Testis (tissue), 3 donors: ENCODE results near the gene FAF1. TPM values are rescaled to one million over a fixed set of nuclear protein-coding genes. Genes with fewer than 3 reads are reported as not detected.

Experiments used
- DNase-seq: peaks from one replicate; pipeline ENCODE4 v3.0.0-alpha.2; 2019
- H3K27ac ChIP-seq, 2 donors: fragments of 200-600 bp; sonication (generic); one replicate each; pipeline ENCODE4 v1.5.1; 2019
- H3K27me3 ChIP-seq: fragments of 200-600 bp; sonication (generic); one replicate; pipeline ENCODE4 v1.5.1; 2019
- H3K36me3 ChIP-seq: fragments of 200-600 bp; sonication (generic); one replicate; pipeline ENCODE4 v1.5.1; 2017; ENCODE audit warnings: low read depth; ENCODE audit errors: missing control alignments
- H3K4me1 ChIP-seq: fragments of 200-600 bp; sonication (generic); one replicate; pipeline ENCODE4 v1.5.1; 2019
- H3K4me3 ChIP-seq, 2 donors: fragments of 200-600 bp; sonication (generic); one replicate each; pipeline ENCODE4 v1.5.1; 2017 to 2019
- H3K9me3 ChIP-seq: fragments of 200-600 bp; sonication (generic); one replicate; pipeline ENCODE4 v1.5.1; 2017
- POLR2A ChIP-seq: fragments of 450-650 bp; IDR thresholded peaks from one replicate; pipeline ENCODE4 v1.6.1; 2017; ENCODE audit warnings: antibody characterized with exemption, mild to moderate bottlenecking, moderate library complexity
- WGBS, 2 donors: methylation state at CpG; one replicate each; pipeline ENCODE4 v1.1.5; 2018; 5-methylcytosine and 5-hydroxymethylcytosine counted together
- intact Hi-C: fragments of 100-400 bp; cut with DNase I; formaldehyde crosslinking; loops from one replicate; pipeline ENCODE4 v1.15.1; 2023; ENCODE audit warnings: low total_unique reads
- polyA plus RNA-seq: library from polyadenylated mRNA; stranded (reverse); fragments of 350-450 nt; fragmentation: Illumina TruSeq; extraction: RNeasy Lipid Tissue Mini Kit (QIAGEN cat#74804); gene quantifications from one replicate; pipeline ENCODE4 v1.2.3, GENCODE V29; 2014; ENCODE audit warnings: low read depth, low replicate concordance; ENCODE audit not compliant: insufficient read depth
- total RNA-seq, 2 donors: library from RNA; depleted of rRNA; stranded (reverse); fragments of >200 nt; gene quantifications; one replicate each; pipeline ENCODE4 v1.2.3, GENCODE V29; 2016
- TF ChIP-seq, protein P1 (sequence below), 3 experiments: fragments of 450-650 bp in 2 of 3; fragments of 200-600 bp in 1 of 3; sonication (generic) in 1 of 3; IDR thresholded peaks; one replicate each; pipeline ENCODE4 v1.5.1; 2016 to 2019; ENCODE audit warnings: antibody characterized with exemption in 3 of 3, mild to moderate bottlenecking in 2 of 3, moderate library complexity in 1 of 3

FAF1 gene
- total and polyA plus RNA-seq, 3 donors from 2014 or later, result 46.5 to 236 (median 61.6) TPM

DNA sequence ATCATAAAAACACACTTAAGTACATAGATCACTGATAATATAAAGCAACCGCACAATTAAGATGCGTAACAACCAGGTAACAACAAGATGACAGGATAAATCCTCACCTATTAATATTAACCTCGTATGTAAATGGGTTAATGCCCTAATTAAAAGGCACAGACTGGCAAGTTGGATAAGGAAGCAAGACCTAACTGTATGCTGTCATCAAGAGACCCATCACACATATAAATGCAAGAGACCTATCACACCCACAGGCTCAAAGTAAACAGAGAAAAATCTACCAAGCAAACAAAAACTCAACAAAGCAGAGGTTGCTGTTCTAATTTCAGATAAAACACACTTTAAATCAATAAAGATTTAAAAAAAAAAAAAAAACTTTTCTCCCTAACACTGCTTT lies 151.8 kb downstream of the FAF1 start:
- 94 to 98% methylated on average over 3 of the region's 3 CpGs for WGBS, 2 donors
- intact Hi-C loops, result no loop called here
- Histone ChIP-seq H3K4me1 (no peaks in the 10 kb centered on the region), H3K9me3 (no peaks in the 10 kb centered on the region), H3K27ac (no peak overlapping the region), H3K4me3 (no peak overlapping the region), H3K36me3 (no peaks in the 10 kb centered on the region), H3K27me3 (no peaks in the 10 kb centered on the region)
- no peak for DNase-seq
- TF ChIP-seq, protein P1, sequence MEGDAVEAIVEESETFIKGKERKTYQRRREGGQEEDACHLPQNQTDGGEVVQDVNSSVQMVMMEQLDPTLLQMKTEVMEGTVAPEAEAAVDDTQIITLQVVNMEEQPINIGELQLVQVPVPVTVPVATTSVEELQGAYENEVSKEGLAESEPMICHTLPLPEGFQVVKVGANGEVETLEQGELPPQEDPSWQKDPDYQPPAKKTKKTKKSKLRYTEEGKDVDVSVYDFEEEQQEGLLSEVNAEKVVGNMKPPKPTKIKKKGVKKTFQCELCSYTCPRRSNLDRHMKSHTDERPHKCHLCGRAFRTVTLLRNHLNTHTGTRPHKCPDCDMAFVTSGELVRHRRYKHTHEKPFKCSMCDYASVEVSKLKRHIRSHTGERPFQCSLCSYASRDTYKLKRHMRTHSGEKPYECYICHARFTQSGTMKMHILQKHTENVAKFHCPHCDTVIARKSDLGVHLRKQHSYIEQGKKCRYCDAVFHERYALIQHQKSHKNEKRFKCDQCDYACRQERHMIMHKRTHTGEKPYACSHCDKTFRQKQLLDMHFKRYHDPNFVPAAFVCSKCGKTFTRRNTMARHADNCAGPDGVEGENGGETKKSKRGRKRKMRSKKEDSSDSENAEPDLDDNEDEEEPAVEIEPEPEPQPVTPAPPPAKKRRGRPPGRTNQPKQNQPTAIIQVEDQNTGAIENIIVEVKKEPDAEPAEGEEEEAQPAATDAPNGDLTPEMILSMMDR (IDR thresholded peaks at IDR 0.05), result no peak
- TF ChIP-seq POLR2A, result no peak

DNA sequence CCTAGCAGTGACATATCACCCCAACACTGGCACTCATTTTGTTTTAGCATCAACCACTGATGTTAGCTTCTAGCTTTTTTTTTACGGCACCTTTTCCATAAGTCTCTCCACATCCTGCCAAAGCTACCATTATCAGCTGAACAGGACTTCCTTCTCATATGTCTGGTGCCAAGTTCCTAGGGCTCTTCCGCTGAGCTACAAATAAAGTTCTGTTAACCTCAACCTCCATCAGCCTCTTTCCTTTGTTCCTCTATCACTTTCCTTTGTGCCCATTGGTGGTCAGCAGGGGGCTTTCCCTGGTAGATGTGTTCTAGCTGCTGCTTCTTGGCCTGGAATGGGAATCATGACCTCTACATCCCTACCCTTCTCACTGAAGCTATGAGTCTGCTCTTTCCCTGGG lies 163.8 kb downstream of the FAF1 start:
- no peaks in the 10 kb centered on the region for H3K27me3 ChIP-seq

DNA sequence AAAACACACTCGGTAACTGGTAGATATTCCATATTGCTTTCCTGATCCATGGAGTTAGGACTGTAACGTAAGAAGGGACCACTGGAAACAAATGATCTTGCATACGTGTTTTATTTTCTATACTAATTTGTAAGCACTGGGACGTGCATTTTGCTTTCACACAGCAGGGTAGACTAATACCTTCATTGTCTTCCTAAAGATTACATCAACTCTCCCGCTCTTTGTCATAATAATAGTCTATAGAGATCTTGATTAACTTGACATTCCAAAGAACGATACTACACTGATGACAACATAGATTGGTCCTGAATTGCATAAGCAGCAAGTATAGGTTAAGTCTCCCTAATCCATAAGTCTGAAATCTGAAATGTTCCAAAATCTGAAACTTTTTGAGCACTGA lies 166.5 kb downstream of the FAF1 start:
- intact Hi-C loops, result no loop called here
- WGBS, 2 donors, result 94 to 98% methylated on average over 6 of the region's 6 CpGs
- no peak for TF ChIP-seq POLR2A
- TF ChIP-seq, protein P1 (IDR thresholded peaks at IDR 0.05), result no peak
- Histone ChIP-seq H3K9me3 (no peaks in the 10 kb centered on the region), H3K4me3 (no peak overlapping the region), H3K36me3 (no peaks in the 10 kb centered on the region), H3K4me1 (no peaks in the 10 kb centered on the region), H3K27me3 (no peaks in the 10 kb centered on the region), H3K27ac (no peak overlapping the region)
- DNase-seq, result no peak

More for the DNA sequence above, 163.8 kb downstream of the FAF1 start:
- H3K4me3 ChIP-seq, result no peak overlapping the region
- no peak for TF ChIP-seq POLR2A
- TF ChIP-seq, protein P1 (IDR thresholded peaks at IDR 0.05), result no peak
- no peaks in the 10 kb centered on the region for H3K36me3 ChIP-seq
- H3K9me3 ChIP-seq, result no peaks in the 10 kb centered on the region
- intact Hi-C loops, result no loop called here
- no peak overlapping the region for H3K27ac ChIP-seq
- DNase-seq, result no peak
- no peaks in the 10 kb centered on the region for H3K4me1 ChIP-seq
- WGBS, 2 donors, result 92 to 100% methylated on average over 2 of the region's 2 CpGs

DNA sequence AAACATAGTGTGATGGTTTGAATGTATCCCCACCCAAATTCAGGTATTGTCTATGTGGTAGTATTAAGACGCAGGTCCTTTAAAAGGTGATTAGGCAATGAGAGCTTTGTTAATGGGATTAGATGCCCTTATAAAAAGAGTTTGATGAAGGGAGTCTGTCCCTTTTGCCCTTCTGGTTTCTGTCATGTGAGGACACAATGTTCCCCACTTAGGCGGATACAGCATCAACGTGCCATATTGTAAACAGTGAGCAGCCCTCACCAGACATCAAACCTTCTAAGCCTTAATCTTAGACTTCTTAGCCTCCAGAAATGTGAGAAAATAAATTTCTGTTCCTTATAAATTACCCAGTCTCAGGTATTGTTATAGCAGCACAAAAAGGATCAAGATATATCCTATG lies 172.8 kb downstream of the FAF1 start:
- intact Hi-C loops, result no loop called here
- Histone ChIP-seq H3K4me1 (no peaks in the 10 kb centered on the region), H3K4me3 (no peak overlapping the region), H3K27me3 (no peaks in the 10 kb centered on the region), H3K27ac (no peak overlapping the region), H3K36me3 (no peaks in the 10 kb centered on the region), H3K9me3 (no peaks in the 10 kb centered on the region)
- TF ChIP-seq POLR2A, result no peak
- TF ChIP-seq, protein P1 (IDR thresholded peaks at IDR 0.05), result no peak
- no peak for DNase-seq
- 95 to 96% methylated on average over 3 of the region's 3 CpGs for WGBS, 2 donors

DNA sequence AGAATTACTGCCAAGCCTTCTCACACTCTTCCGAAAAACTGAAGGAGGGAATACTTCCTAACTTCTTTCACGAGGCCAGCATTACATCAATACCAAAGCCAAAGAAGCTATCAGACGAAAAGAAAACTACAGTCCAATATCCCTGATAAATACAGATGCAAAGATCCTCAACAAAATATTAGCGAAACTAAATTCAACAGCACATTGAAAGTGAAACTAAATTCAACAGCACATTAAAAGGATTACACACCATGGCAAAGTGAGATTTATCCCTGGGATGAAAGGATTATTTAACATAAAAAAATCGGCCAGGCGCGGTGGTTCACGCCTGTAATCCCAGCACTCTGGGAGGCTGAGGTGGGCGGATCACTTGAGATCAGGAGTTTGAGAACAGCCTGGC lies 176.8 kb downstream of the FAF1 start:
- 94 to 95% methylated on average over 9 of the region's 9 CpGs for WGBS, 2 donors
- TF ChIP-seq, protein P1 (IDR thresholded peaks at IDR 0.05), result no peak
- H3K27me3 ChIP-seq, result no peaks in the 10 kb centered on the region
- intact Hi-C loops, result no loop called here
- no peaks in the 10 kb centered on the region for H3K36me3 ChIP-seq
- DNase-seq, result no peak
- H3K27ac ChIP-seq, result no peak overlapping the region
- no peaks in the 10 kb centered on the region for H3K9me3 ChIP-seq
- no peaks in the 10 kb centered on the region for H3K4me1 ChIP-seq
- no peak overlapping the region for H3K4me3 ChIP-seq
